Fibroblast of skin of scalp (primary cell): ENCODE measurements around the gene RAB40C.

Source experiments
- DNase-seq: peaks from one replicate; pipeline ENCODE4 v3.0.0-alpha.2; 2013

The RAB40C gene

GRCh38 chr16:559411-560203, 30.3 kb upstream of the RAB40C start:
- DNase-seq = no peak

GRCh38 chr16:560204-560700, 29.6 kb upstream of the RAB40C start, which contains the start of gene PRR35:
TSS of gene PRR35 (plus strand) at chr16:560394. CDS start at chr16:563295, 2,901 bp downstream.
- no peak for DNase-seq

DNA sequence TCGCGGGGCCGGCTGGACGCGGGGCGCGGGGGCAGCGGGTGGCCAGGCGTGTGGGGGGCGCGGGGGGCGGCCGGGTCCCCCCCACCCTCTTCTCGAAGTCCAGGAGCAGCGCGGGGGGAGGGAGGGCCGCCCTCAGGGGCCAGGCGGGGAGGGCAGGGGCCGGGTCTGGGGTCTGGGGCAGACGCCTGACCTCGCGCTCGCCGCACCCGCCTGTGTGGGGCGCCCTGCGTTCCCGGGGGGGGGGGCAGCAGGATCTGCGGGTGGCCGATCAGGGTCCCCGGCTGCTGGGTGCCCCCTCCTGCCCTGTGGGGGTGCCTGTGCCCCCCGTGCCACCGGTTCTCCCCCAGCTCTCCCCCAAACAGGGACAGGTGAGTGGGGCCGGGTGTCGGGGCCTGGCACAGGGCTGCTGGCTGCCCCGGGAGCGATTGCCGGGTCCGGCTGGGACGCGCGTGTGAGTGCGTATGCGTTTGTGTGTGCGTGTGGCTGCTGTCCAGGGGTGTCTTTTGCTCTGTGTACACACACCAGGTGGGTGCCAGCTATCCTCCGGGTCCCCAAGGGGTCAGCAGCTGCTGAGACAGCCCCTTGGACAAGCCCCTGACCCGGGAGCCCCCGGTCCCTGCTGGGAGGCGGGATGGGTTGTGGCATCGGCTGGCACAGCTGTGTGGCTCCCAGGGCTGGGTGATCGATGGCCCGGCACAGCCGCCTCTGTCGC, 29.0 kb upstream of the RAB40C start:
- DNase-seq = no peak

DNA sequence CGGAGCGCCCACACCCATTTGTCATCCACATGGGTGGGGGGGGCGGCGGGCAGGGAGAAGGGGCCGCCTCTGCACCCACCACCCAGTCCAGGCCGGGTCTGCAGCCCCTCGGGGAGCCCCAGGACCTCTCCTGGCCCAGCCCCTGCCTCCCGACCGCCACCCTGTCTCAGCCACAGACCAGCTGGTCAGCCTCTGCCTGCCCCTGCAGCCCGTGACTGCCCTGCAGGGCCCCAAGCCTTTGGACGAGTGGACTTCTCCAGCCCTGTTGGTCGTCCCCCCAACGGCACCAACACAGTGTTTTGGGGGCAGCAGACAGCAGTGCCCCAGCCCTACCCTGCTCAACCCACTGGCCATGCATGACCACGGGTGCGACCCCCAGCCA, 28.5 kb upstream of the RAB40C start:
- DNase-seq = no peak

DNA sequence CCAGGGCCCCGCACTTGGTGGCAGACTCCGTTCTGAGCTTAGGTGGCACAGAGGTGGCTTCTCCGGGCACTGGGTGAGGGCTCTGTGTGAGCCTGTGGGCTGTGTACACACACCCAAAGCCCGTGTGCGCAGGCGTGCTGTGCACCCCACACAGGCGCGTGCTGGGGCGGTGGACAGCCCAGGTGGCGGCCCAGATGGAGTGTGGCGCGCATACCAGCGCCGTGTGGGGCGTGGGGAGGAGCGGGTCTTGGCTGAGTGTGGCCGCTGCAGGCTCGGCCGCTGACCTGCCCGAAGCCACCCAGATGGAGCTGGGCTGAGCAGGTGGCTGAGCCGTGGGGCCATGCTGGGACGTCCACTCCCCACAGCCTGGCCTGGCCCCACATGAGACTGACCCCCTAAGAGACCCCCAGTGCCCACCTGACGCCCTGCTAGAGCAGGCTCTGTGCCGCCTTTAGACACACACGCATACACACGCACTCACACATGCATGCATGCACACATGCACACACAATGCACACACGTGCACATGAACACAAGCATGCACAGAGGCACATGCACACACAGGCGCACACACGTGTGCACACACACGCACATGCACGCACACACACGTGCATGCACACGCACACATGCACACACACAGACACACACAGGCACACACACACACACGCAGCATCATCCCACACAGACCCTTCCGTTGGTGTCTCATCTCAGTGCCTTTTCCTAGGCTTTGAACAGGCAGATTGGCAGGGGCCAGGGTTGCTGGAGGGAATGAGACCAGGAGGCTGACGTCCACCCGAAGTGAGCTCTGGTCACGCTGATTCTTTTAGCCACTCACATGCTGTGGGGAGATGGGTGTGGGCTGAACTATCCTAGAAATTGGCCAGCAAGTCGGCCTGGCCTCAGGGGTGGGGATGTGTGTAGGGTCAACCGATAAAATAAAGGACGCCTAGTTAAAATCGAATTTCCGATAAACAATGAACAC, 27.6 kb upstream of the RAB40C start:
- no peak for DNase-seq

DNA sequence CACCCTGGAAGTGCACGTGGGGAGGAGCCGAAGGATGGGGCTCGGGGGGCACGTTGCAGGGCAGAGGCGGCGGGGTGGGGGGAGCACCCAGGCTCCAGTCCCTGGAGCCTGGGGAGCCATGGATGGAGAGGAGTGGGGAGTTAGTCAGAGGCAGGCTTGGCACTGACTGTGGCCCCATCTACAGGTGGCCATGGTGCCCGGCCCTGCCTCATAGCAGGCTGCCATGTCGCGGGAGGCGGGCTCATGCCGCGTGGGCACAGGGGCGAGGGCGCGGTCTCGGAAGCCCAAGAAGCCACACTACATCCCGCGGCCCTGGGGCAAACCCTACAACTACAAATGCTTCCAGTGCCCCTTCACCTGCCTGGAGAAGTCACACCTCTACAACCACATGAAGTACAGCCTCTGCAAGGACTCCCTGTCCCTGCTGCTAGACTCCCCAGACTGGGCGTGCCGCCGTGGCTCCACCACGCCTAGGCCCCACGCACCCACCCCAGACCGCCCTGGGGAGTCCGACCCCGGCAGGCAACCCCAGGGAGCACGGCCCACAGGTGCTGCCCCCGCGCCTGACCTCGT, 26.7 kb upstream of the RAB40C start:
- DNase-seq = no peak

- no peak for DNase-seq
Measured at GRCh38 chr16:564690-565418, 25.0 kb upstream of the RAB40C start.

DNA sequence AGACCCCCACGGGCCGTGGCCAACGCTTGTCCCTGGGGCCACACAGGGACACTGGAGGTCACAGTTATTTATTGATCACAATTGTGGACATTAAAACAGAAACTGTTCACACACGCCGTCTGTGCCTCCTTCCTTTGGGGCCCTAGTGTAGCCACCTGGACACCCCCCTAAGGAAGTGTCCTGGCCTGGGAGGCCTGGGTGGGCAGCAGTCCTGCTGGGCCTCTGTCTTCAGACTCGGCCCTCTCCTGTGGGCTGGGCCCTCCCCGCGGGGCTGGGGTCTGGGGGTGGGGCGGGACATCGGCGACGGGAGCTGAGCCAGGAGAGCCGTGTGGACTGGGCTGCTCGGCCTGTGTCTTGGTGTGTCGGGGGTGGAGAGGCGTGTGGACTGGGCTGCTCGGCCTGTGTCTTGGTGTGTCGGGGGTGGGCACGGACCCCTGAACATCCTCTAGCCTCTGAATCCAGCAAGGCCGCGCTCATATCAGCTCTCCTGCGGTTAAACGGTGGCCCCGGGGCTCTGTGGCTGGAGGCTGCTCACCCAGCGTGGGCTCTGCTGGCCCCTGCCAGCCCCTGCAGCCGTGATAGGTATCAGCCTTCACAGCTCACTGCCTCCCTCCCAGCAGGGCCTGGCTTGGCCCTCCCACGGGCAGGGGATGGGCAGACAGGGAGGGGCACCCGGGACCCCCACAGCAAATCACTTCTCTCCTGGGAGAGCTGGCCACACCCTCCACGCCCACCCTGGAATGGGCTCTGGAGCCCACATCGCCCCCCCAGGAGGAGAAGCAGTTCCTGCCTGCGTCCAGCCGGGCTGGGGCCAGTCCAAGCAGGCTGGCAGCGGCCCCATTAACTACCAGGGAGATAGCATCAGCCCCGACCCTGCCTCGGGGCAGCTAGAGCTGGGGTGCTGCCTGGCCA, 24.2 kb upstream of the RAB40C start:
- DNase-seq = no peak

- DNase-seq = no peak
Measured at GRCh38 chr16:566475-567372, 23.1 kb upstream of the RAB40C start, which contains the start of gene NHLRC4. TSS of gene NHLRC4 (plus strand) at chr16:567005. CDS start at chr16:568048, 1,043 bp downstream.

DNA sequence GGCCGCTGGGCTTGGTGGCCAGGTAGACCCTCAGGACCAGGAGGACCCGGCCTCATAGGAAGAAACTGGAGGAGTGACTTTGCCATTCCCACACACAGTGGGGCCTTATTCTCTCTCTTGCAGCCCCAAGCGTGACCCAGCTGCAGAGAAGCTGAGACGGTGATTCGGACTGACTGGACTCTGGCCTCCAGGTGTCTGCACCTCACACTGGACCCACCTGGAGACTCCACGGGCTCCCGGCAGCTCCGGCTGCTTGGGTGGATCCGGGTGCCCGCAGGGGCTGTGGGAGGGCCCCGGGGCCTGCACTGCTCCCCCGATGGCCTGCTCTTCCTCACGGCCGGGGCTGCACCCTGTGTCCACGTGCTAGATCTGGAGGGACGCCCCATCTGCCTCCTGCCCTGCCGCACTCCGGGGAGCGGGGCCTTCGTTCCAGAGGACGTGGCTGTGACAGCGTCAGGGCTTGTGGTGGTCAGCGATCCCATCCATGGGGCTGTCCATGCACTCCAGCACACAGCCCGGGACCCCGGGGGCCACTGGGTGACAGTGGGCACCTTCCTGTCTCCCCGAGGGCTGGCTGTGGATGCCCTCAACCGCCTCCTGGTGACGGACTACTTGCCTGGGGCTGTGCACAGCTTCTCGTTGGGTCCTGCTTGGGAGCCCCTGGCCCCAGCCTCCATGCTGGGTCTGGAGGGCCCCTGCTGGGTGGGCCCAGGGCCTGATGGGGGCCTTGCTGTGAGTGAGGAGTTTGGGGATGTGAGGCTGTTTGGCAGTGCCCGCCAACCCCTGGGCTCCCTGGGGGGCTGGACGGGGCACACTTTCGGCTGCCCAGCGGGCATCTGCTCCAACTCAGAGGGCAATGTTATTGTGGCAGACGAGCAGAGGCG, 22.3 kb upstream of the RAB40C start:
- no peak for DNase-seq

DNA sequence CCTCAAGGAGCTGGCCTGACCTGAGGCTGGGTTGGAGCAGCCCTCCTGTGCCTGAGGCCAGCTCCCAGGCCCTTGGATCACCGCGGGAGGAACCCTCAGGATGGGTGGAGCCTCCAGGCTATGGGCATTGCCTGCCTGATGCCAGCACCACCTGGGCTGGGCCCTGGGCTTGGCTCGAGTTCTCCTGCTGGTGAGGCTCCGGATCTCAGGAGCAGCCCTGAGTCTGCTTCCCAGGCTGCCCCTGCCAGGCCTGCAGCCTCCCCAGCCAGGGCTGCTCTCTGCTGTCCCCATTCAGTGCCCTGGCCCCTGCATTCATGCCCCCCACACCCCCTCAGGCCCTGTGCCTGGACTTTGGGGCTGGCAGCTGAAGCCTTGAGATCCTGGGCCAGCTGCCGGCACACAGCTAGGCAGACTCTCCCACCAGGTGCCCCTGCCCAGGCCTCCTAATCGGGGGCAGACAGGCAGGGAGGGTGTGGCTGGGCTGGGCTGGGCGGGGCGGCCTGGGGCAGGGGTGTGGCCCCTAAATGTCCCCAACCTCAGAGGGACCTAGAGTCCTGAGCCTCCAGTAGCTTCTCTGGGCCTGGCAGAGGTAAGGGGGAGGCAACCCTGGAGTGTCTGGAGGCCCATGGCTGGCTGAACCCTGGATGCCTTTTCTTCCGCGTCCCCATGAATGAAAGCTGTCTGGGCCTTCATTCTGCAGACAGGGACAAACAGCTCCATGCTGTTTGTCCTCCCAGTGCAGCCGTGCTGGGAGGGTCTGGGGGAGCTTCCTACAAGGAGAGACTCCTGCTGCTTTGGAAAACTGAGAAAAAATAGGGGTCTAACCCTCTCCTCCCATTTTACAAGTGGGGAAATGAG, 21.2 kb upstream of the RAB40C start:
- no peak for DNase-seq

DNA sequence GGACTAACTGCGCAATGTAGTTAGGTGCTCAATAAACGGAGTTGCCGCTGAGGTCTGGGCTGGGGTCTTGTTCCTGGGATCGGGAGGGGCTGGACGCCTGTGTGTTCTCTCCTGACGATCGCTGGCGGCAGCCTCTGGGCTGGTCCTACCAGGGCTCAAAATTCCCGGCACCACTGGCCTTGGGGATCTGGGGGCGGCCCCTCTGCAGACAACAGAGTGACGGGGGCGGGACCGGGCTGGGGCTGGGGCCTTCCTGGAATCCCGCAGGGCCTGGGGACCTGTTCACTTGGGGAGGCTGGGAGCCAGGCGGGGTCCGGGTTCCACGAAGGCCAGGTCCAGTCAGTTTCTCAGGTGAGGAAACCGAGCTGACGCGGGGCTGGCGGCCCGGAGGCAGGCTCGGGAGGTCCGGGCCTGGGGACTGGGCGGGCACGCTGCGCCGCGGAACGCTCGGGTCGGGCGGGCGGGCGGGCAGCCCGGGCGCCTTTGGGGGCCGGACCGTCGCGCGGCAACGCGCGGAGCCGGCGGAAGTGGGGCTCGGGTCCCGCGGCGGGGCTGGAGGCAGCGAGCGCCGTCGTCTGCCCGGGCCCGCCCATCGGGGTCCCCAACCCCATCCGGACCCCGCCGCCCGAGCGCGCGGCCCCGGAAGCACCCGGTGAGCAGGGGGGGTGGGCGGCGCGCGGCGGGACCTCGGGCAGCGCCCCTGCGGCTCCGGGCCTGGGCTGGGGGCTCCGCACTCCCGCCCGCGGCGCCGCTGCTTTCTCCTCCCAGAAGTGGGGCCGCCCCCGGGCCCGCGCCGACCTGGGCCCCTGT, 20.2 kb upstream of the RAB40C start, which contains the start of gene PIGQ:
PIGQ (plus strand) TSS at position 524 of the 810 bp plus-strand sequence. CDS start 4,107 bp downstream, outside the sequence.
- peak; percentile 67 for DNase-seq

GRCh38 chr16:572865-573650, 16.8 kb upstream of the RAB40C start:
- no peak for DNase-seq

DNA sequence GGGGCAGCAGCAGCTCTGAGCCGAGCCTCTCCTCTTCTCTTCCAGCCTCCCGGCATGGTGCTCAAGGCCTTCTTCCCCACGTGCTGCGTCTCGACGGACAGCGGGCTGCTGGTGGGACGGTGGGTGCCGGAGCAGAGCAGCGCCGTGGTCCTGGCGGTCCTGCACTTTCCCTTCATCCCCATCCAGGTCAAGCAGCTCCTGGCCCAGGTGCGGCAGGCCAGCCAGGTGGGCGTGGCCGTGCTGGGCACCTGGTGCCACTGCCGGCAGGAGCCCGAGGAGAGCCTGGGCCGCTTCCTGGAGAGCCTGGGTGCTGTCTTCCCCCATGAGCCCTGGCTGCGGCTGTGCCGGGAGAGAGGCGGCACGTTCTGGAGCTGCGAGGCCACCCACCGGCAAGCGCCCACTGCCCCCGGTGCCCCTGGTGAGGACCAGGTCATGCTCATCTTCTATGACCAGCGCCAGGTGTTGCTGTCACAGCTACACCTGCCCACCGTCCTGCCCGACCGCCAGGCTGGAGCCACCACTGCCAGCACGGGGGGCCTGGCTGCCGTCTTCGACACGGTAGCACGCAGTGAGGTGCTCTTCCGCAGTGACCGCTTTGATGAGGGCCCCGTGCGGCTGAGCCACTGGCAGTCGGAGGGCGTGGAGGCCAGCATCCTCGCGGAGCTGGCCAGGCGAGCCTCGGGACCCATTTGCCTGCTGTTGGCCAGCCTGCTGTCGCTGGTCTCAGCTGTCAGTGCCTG, 15.7 kb upstream of the RAB40C start:
- DNase-seq = no peak
